ENCODE measurements around the gene PI4KB. TPM values are rescaled to one million over a fixed set of nuclear protein-coding genes. Genes with fewer than 3 reads are reported as not detected.
A peak's percentile ranks its signal among the peaks of the same experiment; 100 is the strongest.

PI4KB gene
- total and polyA plus RNA-seq, 10 donors, result 25.6 to 85.4 (median 66.3) TPM

- TF ChIP-seq POLR2AphosphoS5 (IDR thresholded peaks at IDR 0.05) (no peak), CTCF (IDR thresholded peaks at IDR 0.05 in 8 of 11, conservative IDR thresholded peaks at IDR 0.05 in 3 of 11) (no peak), POLR2A (IDR thresholded peaks at IDR 0.05) (no peak)
- Histone ChIP-seq H3K4me1 (peaks cover 18 to 66% (median 47%) of the 10 kb centered on the region in 6 donors), H3K27me3 (replicated peaks in 1 of 7) (no peaks in the 10 kb centered on the region), H3K9me3 (no peaks in the 10 kb centered on the region), H3K27ac (peak overlapping the region; percentile 55 to 89 (median 81)), H3K36me3 (peaks cover 0 to 44% (median 3%) of the 10 kb centered on the region in 6 donors), H3K4me3 (no peak overlapping the region)
- intact Hi-C loops (cut with DNase I; ENCODE audit: low total_unique reads), result no loop called here
- peak; percentile 58 for DNase-seq
- WGBS, 5 donors, result 79 to 95% (median 89%) methylated on average over 16 to 20 of the region's 20 CpGs
These were observed 41.4 kb upstream of the PI4KB start for GRCh38 chr1:151368393-151369301.

GRCh38 chr1:151367658-151368392 is 40.6 kb upstream of the PI4KB start:
- Histone ChIP-seq H3K27me3 (replicated peaks in 1 of 7) (no peaks in the 10 kb centered on the region), H3K4me1 (peaks cover 18 to 64% (median 45%) of the 10 kb centered on the region in 6 donors), H3K9me3 (peaks cover 0 to 4% (median 3%) of the 10 kb centered on the region in 8 donors), H3K27ac (peak overlapping the region; percentile 20 to 89 (median 81)), H3K4me3 (no peak overlapping the region), H3K36me3 (peaks cover 0 to 50% (median 3%) of the 10 kb centered on the region in 6 donors)
- WGBS, 5 donors, result 52 to 71% (median 63%) methylated on average over 8 of the region's 8 CpGs
- peak; percentile 84 for DNase-seq
- intact Hi-C loops (cut with DNase I; ENCODE audit: low total_unique reads), result no loop called here
- TF ChIP-seq POLR2AphosphoS5 (IDR thresholded peaks at IDR 0.05) (peak in 2 of 3 donors; percentile 83), CTCF (IDR thresholded peaks at IDR 0.05 in 8 of 11, conservative IDR thresholded peaks at IDR 0.05 in 3 of 11) (no peak), POLR2A (IDR thresholded peaks at IDR 0.05) (no peak)

GRCh38 chr1:151364996-151365395 is 37.8 kb upstream of the PI4KB start:
- peaks cover 0 to 56% (median 3%) of the 10 kb centered on the region in 6 donors for H3K36me3 ChIP-seq
- peak; percentile 33 for DNase-seq
- H3K9me3 ChIP-seq, result peaks cover 0 to 15% (median 11%) of the 10 kb centered on the region in 8 donors
- H3K27me3 ChIP-seq (replicated peaks in 1 of 7), result no peaks in the 10 kb centered on the region
- no peak overlapping the region for H3K27ac ChIP-seq
- 73 to 100% (median 87%) methylated on average over 2 to 4 of the region's 4 CpGs for WGBS, 5 donors
- H3K4me1 ChIP-seq, result peaks cover 9 to 37% (median 24%) of the 10 kb centered on the region in 6 donors
- TF ChIP-seq CTCF (IDR thresholded peaks at IDR 0.05 in 8 of 11, conservative IDR thresholded peaks at IDR 0.05 in 3 of 11), result no peak
- TF ChIP-seq POLR2A (IDR thresholded peaks at IDR 0.05), result no peak
- TF ChIP-seq POLR2AphosphoS5 (IDR thresholded peaks at IDR 0.05), result no peak
- intact Hi-C loops (cut with DNase I; ENCODE audit: low total_unique reads), result no loop called here
- H3K4me3 ChIP-seq, result no peak overlapping the region

All from spleen (tissue), 11 donors.